Subcutaneous adipose tissue (tissue), 4 donors: ENCODE measurements around the gene FAM47A. TPM values are rescaled to one million over a fixed set of nuclear protein-coding genes. Genes with fewer than 3 reads are reported as not detected.

Experiments
- total RNA-seq, 4 donors: library from RNA; depleted of rRNA; stranded (reverse); fragments of >200 nt; gene quantifications; one replicate each; pipeline ENCODE4 v1.1.0, GENCODE V29; 2016
- TF ChIP-seq, protein P1 (sequence below): fragments of 450-650 bp; IDR thresholded peaks from one replicate; pipeline ENCODE4 v1.5.1; 2016; ENCODE audit warnings: low read depth, mild to moderate bottlenecking, control low read depth, antibody characterized with exemption, moderate library complexity

The FAM47A gene
- total RNA-seq = not detected

DNA sequence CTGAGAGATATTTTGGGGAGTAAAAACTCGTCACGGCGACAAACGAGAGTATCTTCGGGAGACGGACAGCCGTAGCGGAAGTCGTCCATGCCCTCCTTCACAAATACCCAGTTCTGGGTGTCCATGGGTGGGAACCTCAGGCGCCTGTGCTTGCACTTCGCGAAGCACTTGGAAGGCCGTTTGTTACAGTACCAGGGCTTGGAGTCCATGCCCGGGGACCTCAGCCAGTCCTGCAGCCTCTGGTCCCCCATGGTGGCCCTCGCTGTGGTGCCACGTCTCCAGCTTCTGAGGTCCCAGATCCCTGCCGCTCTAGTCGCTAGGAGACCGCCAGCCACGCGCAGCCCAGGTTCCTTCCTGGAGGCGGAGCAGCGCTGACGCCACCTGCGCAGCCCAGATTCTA is at the start of gene FAM47A:
Gene FAM47A (minus strand): TSS at position 287 of the 400 bp plus-strand sequence. CDS start 36 bp downstream, at position 251.
- TF ChIP-seq, protein P1, sequence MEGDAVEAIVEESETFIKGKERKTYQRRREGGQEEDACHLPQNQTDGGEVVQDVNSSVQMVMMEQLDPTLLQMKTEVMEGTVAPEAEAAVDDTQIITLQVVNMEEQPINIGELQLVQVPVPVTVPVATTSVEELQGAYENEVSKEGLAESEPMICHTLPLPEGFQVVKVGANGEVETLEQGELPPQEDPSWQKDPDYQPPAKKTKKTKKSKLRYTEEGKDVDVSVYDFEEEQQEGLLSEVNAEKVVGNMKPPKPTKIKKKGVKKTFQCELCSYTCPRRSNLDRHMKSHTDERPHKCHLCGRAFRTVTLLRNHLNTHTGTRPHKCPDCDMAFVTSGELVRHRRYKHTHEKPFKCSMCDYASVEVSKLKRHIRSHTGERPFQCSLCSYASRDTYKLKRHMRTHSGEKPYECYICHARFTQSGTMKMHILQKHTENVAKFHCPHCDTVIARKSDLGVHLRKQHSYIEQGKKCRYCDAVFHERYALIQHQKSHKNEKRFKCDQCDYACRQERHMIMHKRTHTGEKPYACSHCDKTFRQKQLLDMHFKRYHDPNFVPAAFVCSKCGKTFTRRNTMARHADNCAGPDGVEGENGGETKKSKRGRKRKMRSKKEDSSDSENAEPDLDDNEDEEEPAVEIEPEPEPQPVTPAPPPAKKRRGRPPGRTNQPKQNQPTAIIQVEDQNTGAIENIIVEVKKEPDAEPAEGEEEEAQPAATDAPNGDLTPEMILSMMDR = no peak

- TF ChIP-seq, protein P1 = no peak
These were observed 15.2 kb upstream of the FAM47A start for GRCh38 chrX:34147345-34147744.

DNA sequence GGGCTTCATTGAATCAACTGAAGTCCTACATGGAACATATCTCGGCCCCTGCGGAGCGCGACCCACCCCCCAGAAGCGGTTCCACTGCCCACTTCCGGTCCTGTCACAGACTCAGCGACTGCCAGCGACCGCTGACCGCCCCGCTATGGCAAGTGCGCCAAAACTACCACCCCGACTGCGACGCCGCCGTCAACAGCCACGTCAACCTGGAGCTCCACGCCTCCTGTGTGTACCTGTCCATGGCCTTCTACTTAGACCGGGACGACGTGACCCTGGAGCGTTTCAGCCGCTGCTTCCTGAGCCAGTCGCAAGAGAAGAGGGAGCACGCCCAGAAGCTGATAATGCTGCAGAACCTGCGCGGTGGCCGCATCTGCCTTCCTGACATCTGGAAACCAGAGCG is 14.8 kb upstream of the FAM47A start:
- TF ChIP-seq, protein P1 = no peak

DNA sequence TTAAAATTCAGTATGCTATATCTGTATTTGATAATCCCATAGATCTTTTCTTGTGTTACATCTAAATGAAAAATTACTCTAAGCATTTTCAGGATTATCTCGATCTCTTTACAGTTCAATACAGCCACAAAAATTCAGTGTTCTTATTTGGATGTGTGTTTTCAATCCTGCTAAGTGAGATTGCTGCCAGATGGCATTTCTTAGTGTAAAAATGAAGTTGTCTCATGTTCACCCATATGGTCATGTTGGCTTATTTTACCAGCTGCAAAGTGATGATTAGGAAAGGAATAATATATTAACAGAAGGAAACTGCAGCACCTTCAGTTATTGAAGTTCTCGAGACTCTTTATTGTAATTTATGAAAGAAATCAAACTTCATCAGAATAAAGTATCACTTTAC is 12.1 kb upstream of the FAM47A start:
- TF ChIP-seq, protein P1 = no peak

- TF ChIP-seq, protein P1 = no peak
These were observed 8.7 kb upstream of the FAM47A start for GRCh38 chrX:34140816-34141215.

GRCh38 chrX:34130980-34131744 is 952 bp downstream of the FAM47A start:
- TF ChIP-seq, protein P1 = no peak

DNA sequence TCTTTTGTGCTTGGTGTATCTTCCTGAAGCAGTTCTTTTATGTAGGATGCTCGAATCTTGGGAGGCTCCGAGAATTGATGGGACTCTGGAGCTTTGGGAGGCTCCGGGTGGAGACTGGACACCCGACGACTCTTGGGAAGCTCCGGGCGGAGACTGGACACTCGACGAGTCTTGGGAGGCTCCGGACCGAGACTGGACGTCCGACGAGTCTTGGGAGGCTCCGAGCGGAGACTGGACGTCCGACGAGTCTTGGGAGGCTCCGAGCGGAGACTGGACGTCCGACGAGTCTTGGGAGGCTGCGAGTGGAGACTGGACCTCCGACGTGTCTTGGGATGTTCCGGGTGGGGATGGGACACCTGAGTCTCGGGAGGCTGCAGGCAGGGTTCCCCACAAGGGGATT is 1.6 kb downstream of the FAM47A start:
- TF ChIP-seq, protein P1 = no peak
